IMR-90 (cell line): Measurements from ENCODE around the gene ADCK2. TPM values are rescaled to one million over a fixed set of nuclear protein-coding genes. Genes with fewer than 3 reads are reported as not detected.

Experiments
- ATAC-seq: fragments of 200-7000 bp; cut with Tn5 transposase; 2 replicates; pipeline ENCODE4 v1.9.1; 2020; ENCODE audit warnings: low read depth, mild to moderate bottlenecking, moderate library complexity
- BruUV-seq: library from RNA; stranded (reverse); fragments of 400-500 nt; replicated peaks from 2 replicates; lab custom pipeline; 2021; lab: Mats Ljungman, UMichigan
- CTCF ChIA-PET: fragments of 300-600 bp; formaldehyde crosslinking; extraction: SDS; loops from one replicate; lab custom pipeline; 2021; ENCODE audit warnings: antibody characterized with exemption; lab: Yijun Ruan, JAX
- POLR2A ChIA-PET: fragments of 300-600 bp; sonication (Branson Sonifier 250); formaldehyde crosslinking; loops from one replicate; lab custom pipeline; 2022; ENCODE audit warnings: antibody characterized with exemption; ENCODE audit not compliant: unreplicated experiment; lab: Charles Lee
- DNase-seq: peaks from one replicate; pipeline ENCODE4 v3.0.0; 2013
- H2AFZ ChIP-seq: replicated peaks from 2 replicates; pipeline ENCODE3; 2013; ENCODE audit warnings: low read length, mild to moderate bottlenecking; ENCODE audit not compliant: poor library complexity
- H2AK5ac ChIP-seq: 2 replicates; pipeline ENCODE4 v1.6.1; 2013; ENCODE audit warnings: low read depth, low read length, inconsistent platforms
- H2AK9ac ChIP-seq: replicated peaks from 2 replicates; pipeline ENCODE3; 2013; ENCODE audit warnings: mild to moderate bottlenecking, low read depth, low read length, moderate library complexity; ENCODE audit not compliant: poor library complexity
- H2BK120ac ChIP-seq: 2 replicates; pipeline ENCODE4 v1.6.1; 2013; ENCODE audit warnings: low read depth, low read length, inconsistent platforms
- H2BK15ac ChIP-seq: 3 replicates; pipeline ENCODE4 v1.6.1; 2013; ENCODE audit warnings: low read depth, low read length, inconsistent platforms
- H2BK20ac ChIP-seq: 2 replicates; pipeline ENCODE4 v1.6.1; 2013; ENCODE audit warnings: low read depth, mild to moderate bottlenecking, inconsistent platforms, low read length, moderate library complexity
- H2BK5ac ChIP-seq: 2 replicates; pipeline ENCODE4 v1.6.1; 2013; ENCODE audit warnings: mild to moderate bottlenecking, low read depth, low read length, inconsistent platforms; ENCODE audit not compliant: poor library complexity, severe bottlenecking
- H3K14ac ChIP-seq: replicated peaks from 2 replicates; pipeline ENCODE4 v1.6.1; 2013; ENCODE audit warnings: low read depth, low read length, inconsistent platforms
- H3K18ac ChIP-seq: 2 replicates; pipeline ENCODE4 v1.6.1; 2013; ENCODE audit warnings: low read depth, low read length, control low read depth
- H3K23ac ChIP-seq: 2 replicates; pipeline ENCODE4 v1.6.1; 2013; ENCODE audit warnings: low read depth, low read length, inconsistent platforms
- H3K27ac ChIP-seq: 2 replicates; pipeline ENCODE4 v1.5.1; 2013; ENCODE audit warnings: mild to moderate bottlenecking, control low read depth, low read length; ENCODE audit not compliant: insufficient read depth
- H3K27me3 ChIP-seq: 2 replicates; pipeline ENCODE4 v1.6.1; 2013; ENCODE audit warnings: low read length; ENCODE audit not compliant: control insufficient read depth, insufficient read depth
- H3K36me3 ChIP-seq: 2 replicates; pipeline ENCODE4 v1.6.1; 2013; ENCODE audit warnings: low read length, mixed read lengths; ENCODE audit not compliant: control insufficient read depth, insufficient read depth
- H3K4ac ChIP-seq: 2 replicates; pipeline ENCODE4 v1.6.1; 2013; ENCODE audit warnings: low read depth, low read length, inconsistent platforms
- H3K4me1 ChIP-seq: 2 replicates; pipeline ENCODE4 v1.6.1; 2013; ENCODE audit warnings: low read length, mixed read lengths; ENCODE audit not compliant: control insufficient read depth, insufficient read depth
- H3K4me2 ChIP-seq: 2 replicates; pipeline ENCODE4 v1.6.1; 2013; ENCODE audit warnings: low read depth, mild to moderate bottlenecking, control low read depth, low read length, moderate library complexity
- H3K4me3 ChIP-seq: 2 replicates; pipeline ENCODE4 v1.5.1; 2013; ENCODE audit warnings: low read depth, mild to moderate bottlenecking, control low read depth, low read length, moderate library complexity; ENCODE audit not compliant: insufficient read depth
- H3K56ac ChIP-seq: 2 replicates; pipeline ENCODE4 v1.6.1; 2013; ENCODE audit warnings: low read length, inconsistent platforms; ENCODE audit not compliant: insufficient read depth; ENCODE audit errors: extremely low read depth
- H3K79me1 ChIP-seq, 2 experiments: 2 replicates each; pipeline ENCODE4 v1.6.1; 2013; ENCODE audit warnings: low read length in 2 of 2, inconsistent platforms in 1 of 2, low read depth in 1 of 2
- H3K9ac ChIP-seq: 2 replicates; pipeline ENCODE4 v1.6.1; 2013; ENCODE audit warnings: low read depth, low read length, control low read depth
- H3K9me1 ChIP-seq: 2 replicates; pipeline ENCODE4 v1.6.1; 2013; ENCODE audit warnings: low read length, inconsistent platforms; ENCODE audit not compliant: insufficient read depth
- H3K9me3 ChIP-seq: 2 replicates; pipeline ENCODE4 v1.6.1; 2013; ENCODE audit warnings: low read length; ENCODE audit not compliant: control insufficient read depth, insufficient read depth
- H4K20me1 ChIP-seq: 2 replicates; pipeline ENCODE4 v1.6.1; 2013; ENCODE audit warnings: low read length, inconsistent platforms; ENCODE audit not compliant: insufficient read depth
- H4K5ac ChIP-seq: 2 replicates; pipeline ENCODE4 v1.6.1; 2013; ENCODE audit warnings: mild to moderate bottlenecking, low read depth, low read length, control low read depth
- H4K8ac ChIP-seq, 2 experiments: 2 replicates each; pipeline ENCODE4 v1.6.1; 2013; ENCODE audit warnings: low read depth in 2 of 2, low read length in 2 of 2, control low read depth in 1 of 2, inconsistent platforms in 1 of 2
- H4K91ac ChIP-seq: 2 replicates; pipeline ENCODE4 v1.6.1; 2013; ENCODE audit warnings: low read depth, low read length, inconsistent platforms; ENCODE audit not compliant: insufficient read depth
- BHLHE40 ChIP-seq: fragments of 150-350 bp; IDR thresholded peaks from 2 replicates; pipeline ENCODE4 v1.6.1; 2016; ENCODE audit warnings: mild to moderate bottlenecking, low read depth, low read length
- CHD1 ChIP-seq: IDR thresholded peaks from 2 replicates; pipeline ENCODE4 v1.6.1; 2012; ENCODE audit warnings: low read depth, low read length, improper control_type of control experiment
- CTCF ChIP-seq: conservative IDR thresholded peaks from 2 replicates; pipeline ENCODE4 v1.5.1; 2012; ENCODE audit warnings: mild to moderate bottlenecking, low read depth, low read length, improper control_type of control experiment
- ELK1 ChIP-seq: fragments of 150-350 bp; IDR thresholded peaks from 2 replicates; pipeline ENCODE4 v1.6.1; 2016; ENCODE audit warnings: low read depth, mild to moderate bottlenecking, low read length, moderate library complexity, borderline replicate concordance
- FOS ChIP-seq: fragments of 150-350 bp; IDR thresholded peaks from 2 replicates; pipeline ENCODE4 v1.6.1; 2016; ENCODE audit warnings: low read depth, low read length
- MAFK ChIP-seq: IDR thresholded peaks from 2 replicates; pipeline ENCODE4 v1.6.1; 2012; ENCODE audit warnings: low read depth, low read length, improper control_type of control experiment
- MAZ ChIP-seq: IDR thresholded peaks from 2 replicates; pipeline ENCODE4 v1.6.1; 2012; ENCODE audit warnings: low read depth, mild to moderate bottlenecking, low read length, improper control_type of control experiment, moderate library complexity, borderline replicate concordance
- MXI1 ChIP-seq: IDR thresholded peaks from 2 replicates; pipeline ENCODE4 v1.6.1; 2012; ENCODE audit warnings: low read depth, mild to moderate bottlenecking, low read length, moderate library complexity, borderline replicate concordance
- NFE2L2 ChIP-seq: fragments of 150-350 bp; IDR thresholded peaks from 2 replicates; pipeline ENCODE4 v1.6.1; 2016; ENCODE audit warnings: low read depth, mild to moderate bottlenecking, low read length
- POLR2A ChIP-seq: IDR thresholded peaks from 2 replicates; pipeline ENCODE4 v1.6.1; 2012; ENCODE audit warnings: mild to moderate bottlenecking, low read depth, low read length
- RAD21 ChIP-seq: IDR thresholded peaks from 2 replicates; pipeline ENCODE4 v1.6.1; 2012; ENCODE audit warnings: low read length, improper control_type of control experiment
- RFX5 ChIP-seq: IDR thresholded peaks from 2 replicates; pipeline ENCODE4 v1.8.0; 2012; ENCODE audit warnings: low read depth, mild to moderate bottlenecking, low read length, moderate library complexity
- SMC3 ChIP-seq: fragments of 150-350 bp; IDR thresholded peaks from 2 replicates; pipeline ENCODE4 v1.6.1; 2016; ENCODE audit warnings: low read depth, mild to moderate bottlenecking, antibody characterized with exemption, low read length, moderate library complexity
- WGBS, 2 experiments: methylation state at CpG; one replicate each; pipeline versions ENCODE4 v1.1.5 to v1.1.7; 2013; ENCODE audit warnings: missing lambda C conversion rate in 2 of 2; ENCODE audit not compliant: insufficient read length in 1 of 2; ENCODE audit errors: extremely low coverage in 2 of 2; 5-methylcytosine and 5-hydroxymethylcytosine counted together
- dilution Hi-C: fragments of 300-500 bp; cut with HindIII; formaldehyde crosslinking; loops from one replicate; pipeline ENCODE4 v1.14.3; 2018; ENCODE audit warnings: low sequenced_read_pairs; ENCODE audit not compliant: unreplicated experiment
- in situ Hi-C: fragments of 300-500 bp; cut with MboI; formaldehyde crosslinking; loops from 3 replicates; pipeline ENCODE4 v1.14.3; 2019; ENCODE audit warnings: low sequenced_read_pairs, inconsistent platforms, mixed read lengths
- intact Hi-C: fragments of 100-400 bp; cut with micrococcal nuclease; formaldehyde crosslinking; loops from 2 replicates; pipeline ENCODE4 v1.10.0; 2022
- polyA plus RNA-seq, 3 experiments: library from polyadenylated mRNA; depleted of rRNA; stranded (reverse); fragments of >200 nt; gene quantifications; 2 replicates each; pipeline ENCODE4 v1.2.3, GENCODE V29; 2012; ENCODE audit warnings: low replicate concordance in 1 of 3
- total RNA-seq: library from RNA; depleted of rRNA; stranded (reverse); fragments of >200 nt; gene quantifications from 2 replicates; pipeline ENCODE4 v1.2.3, GENCODE V29; 2012

Gene ADCK2
- total and polyA plus RNA-seq, 2 of the 4 experiments (the other 2 are of a cell fraction), result 7.1 to 10.0 TPM

GRCh38 chr7:140722254-140722653, 49.5 kb downstream of the ADCK2 start:
- H3K14ac ChIP-seq, result no peak overlapping the region
- H3K18ac ChIP-seq, result no peak overlapping the region
- H2AK5ac ChIP-seq, result no peak overlapping the region
- H2BK15ac ChIP-seq, result no peak overlapping the region
- no peaks in the 10 kb centered on the region for H3K27me3 ChIP-seq
- no peak overlapping the region for H2AFZ ChIP-seq
- H3K36me3 ChIP-seq, result peaks cover 4% of the 10 kb centered on the region
- intact Hi-C loops (no loop called here), in situ Hi-C loops (no loop called here), dilution Hi-C loops (no loop called here)
- H2AK9ac ChIP-seq, result no peak overlapping the region
- no peak overlapping the region for H3K4ac ChIP-seq
- ATAC-seq (no peak), DNase-seq (no peak)
- H3K9ac ChIP-seq, result no peak overlapping the region
- H3K56ac ChIP-seq, result no peak overlapping the region
- no peak overlapping the region for H2BK20ac ChIP-seq
- BruUV-seq, result no TSS peak
- H3K4me3 ChIP-seq, result no peak overlapping the region
- H2BK120ac ChIP-seq, result no peak overlapping the region
- H4K20me1 ChIP-seq, result no peaks in the 10 kb centered on the region
- H4K5ac ChIP-seq, result no peak overlapping the region
- CTCF ChIA-PET, result no interaction called here
- no peak overlapping the region for H2BK5ac ChIP-seq
- no peak overlapping the region for H3K27ac ChIP-seq
- no CpG with 5 or more reads among the region's 1 CpG for WGBS, 2 experiments
- no peak overlapping the region for H3K4me2 ChIP-seq
- no peaks in the 10 kb centered on the region; a peak in 2 of 4 replicates for H3K79me1 ChIP-seq
- no peaks in the 10 kb centered on the region for H3K4me1 ChIP-seq
- no peaks in the 10 kb centered on the region for H3K9me3 ChIP-seq
- H3K23ac ChIP-seq, result no peak overlapping the region
- POLR2A ChIA-PET, result no interaction called here
- H3K9me1 ChIP-seq, result no peaks in the 10 kb centered on the region; the same call in 1 of the 2 replicates
- no peak for TF ChIP-seq MXI1
- no peak for TF ChIP-seq MAZ
- no peak for TF ChIP-seq RAD21
- no peak for TF ChIP-seq CHD1
- no peak for TF ChIP-seq NFE2L2
- TF ChIP-seq RFX5, result no peak
- no peak for TF ChIP-seq ELK1
- no peak for TF ChIP-seq SMC3
- no peak for TF ChIP-seq FOS
- TF ChIP-seq MAFK, result no peak
- TF ChIP-seq CTCF, result no peak
- no peak for TF ChIP-seq BHLHE40
- no peak for TF ChIP-seq POLR2A
- H4K8ac ChIP-seq, result no peak overlapping the region
- no peak overlapping the region for H4K91ac ChIP-seq
